ENCODE results near the gene AMIGO1.

GRCh38 chr1:109499081-109499480, 10.4 kb downstream of the AMIGO1 start:
- TF ChIP-seq CTCF (IDR thresholded peaks at IDR 0.05; ENCODE audit: insufficient read depth, low read length) (no peak), POLR2AphosphoS5 (IDR thresholded peaks at IDR 0.05; ENCODE audit: low read depth) (no peak), REST (IDR thresholded peaks at IDR 0.05; ENCODE audit: insufficient replicate concordance, low read depth) (no peak), GABPA (IDR thresholded peaks at IDR 0.05; ENCODE audit: low read depth) (no peak), SPI1 (IDR thresholded peaks at IDR 0.05; ENCODE audit: borderline replicate concordance, low read depth) (no peak)

All from HL-60 (cell line).